WTC11 (cell line): Measurements from ENCODE around the gene ELN.

Experiments
- ATF1 ChIP-seq: sonication (generic); formaldehyde crosslinking; IDR thresholded peaks from 2 replicates; pipeline ENCODE4 v1.8.1; 2023; ENCODE audit warnings: mild to moderate bottlenecking, moderate library complexity, missing genetic modification reagents
- FOXK1 ChIP-seq: sonication (generic); formaldehyde crosslinking; IDR thresholded peaks from 2 replicates; pipeline ENCODE4 v1.8.0; 2022; ENCODE audit warnings: mild to moderate bottlenecking, moderate library complexity, missing genetic modification reagents
- GABPB1 ChIP-seq: sonication (generic); formaldehyde crosslinking; IDR thresholded peaks from 2 replicates; pipeline ENCODE4 v1.8.1; 2023; ENCODE audit warnings: mild to moderate bottlenecking, missing genetic modification reagents
- IRF2 ChIP-seq: sonication (generic); formaldehyde crosslinking; IDR thresholded peaks from 2 replicates; pipeline ENCODE4 v1.8.0; 2022; ENCODE audit warnings: low read depth, missing genetic modification reagents, borderline replicate concordance
- KAT7 ChIP-seq: sonication (generic); formaldehyde crosslinking; IDR thresholded peaks from 2 replicates; pipeline ENCODE4 v1.8.1; 2023; ENCODE audit warnings: missing genetic modification reagents, mild to moderate bottlenecking, borderline replicate concordance
- NR2C2 ChIP-seq: sonication (generic); formaldehyde crosslinking; IDR thresholded peaks from 2 replicates; pipeline ENCODE4 v1.8.0; 2022; ENCODE audit warnings: mild to moderate bottlenecking, missing genetic modification reagents
- NR3C1 ChIP-seq: sonication (generic); formaldehyde crosslinking; conservative IDR thresholded peaks from 2 replicates; pipeline ENCODE4 v1.8.1; 2023; ENCODE audit warnings: low read depth, mild to moderate bottlenecking, missing genetic modification reagents
- SP1 ChIP-seq: sonication (generic); formaldehyde crosslinking; conservative IDR thresholded peaks from 2 replicates; pipeline ENCODE4 v1.8.1; 2022; ENCODE audit warnings: missing genetic modification reagents
- ZNF423 ChIP-seq: fragments of 250-450 bp; sonication (Bioruptor Pico); IDR thresholded peaks from 2 replicates; pipeline ENCODE4 v2.1.2; 2022; ENCODE audit warnings: mild to moderate bottlenecking, moderate library complexity
- TF ChIP-seq, protein P1 (sequence below): fragments of 200-600 bp; IDR thresholded peaks from 2 replicates; pipeline ENCODE4 v1.8.0; 2022; ENCODE audit warnings: antibody characterized with exemption
- TF ChIP-seq, protein P2 (sequence below): sonication (generic); formaldehyde crosslinking; IDR thresholded peaks from 2 replicates; pipeline ENCODE4 v1.8.0; 2022; ENCODE audit warnings: mild to moderate bottlenecking, missing genetic modification reagents
- TF ChIP-seq, protein P3 (sequence below): sonication (generic); formaldehyde crosslinking; IDR thresholded peaks from 2 replicates; pipeline ENCODE4 v1.8.1; 2022; ENCODE audit warnings: mild to moderate bottlenecking, missing genetic modification reagents, moderate library complexity, borderline replicate concordance
- TF ChIP-seq, protein P4 (sequence below): sonication (generic); formaldehyde crosslinking; IDR thresholded peaks from 2 replicates; pipeline ENCODE4 v1.8.1; 2022; ENCODE audit warnings: missing genetic modification reagents, borderline replicate concordance

DNA sequence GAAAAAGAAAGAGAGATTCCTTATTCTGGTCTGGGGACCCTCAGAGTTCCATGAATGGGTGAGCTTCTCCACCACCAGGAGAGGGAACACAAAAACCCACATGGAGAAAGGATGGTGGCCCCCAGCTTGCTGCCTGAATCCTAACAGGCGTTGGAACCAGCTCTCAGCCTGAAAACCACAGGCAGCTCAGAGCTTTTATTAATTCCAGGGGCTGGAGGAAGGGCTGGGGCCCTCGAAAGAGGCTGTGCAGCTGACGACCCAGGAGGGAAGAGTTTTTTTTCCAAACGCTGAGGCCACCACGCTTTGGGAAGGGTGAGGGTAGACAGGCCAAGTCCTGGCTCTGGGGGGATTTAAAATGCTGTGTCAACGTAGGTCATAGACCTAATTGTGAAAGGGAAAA, 10.8 kb upstream of the ELN start:
- TF ChIP-seq, protein P1, sequence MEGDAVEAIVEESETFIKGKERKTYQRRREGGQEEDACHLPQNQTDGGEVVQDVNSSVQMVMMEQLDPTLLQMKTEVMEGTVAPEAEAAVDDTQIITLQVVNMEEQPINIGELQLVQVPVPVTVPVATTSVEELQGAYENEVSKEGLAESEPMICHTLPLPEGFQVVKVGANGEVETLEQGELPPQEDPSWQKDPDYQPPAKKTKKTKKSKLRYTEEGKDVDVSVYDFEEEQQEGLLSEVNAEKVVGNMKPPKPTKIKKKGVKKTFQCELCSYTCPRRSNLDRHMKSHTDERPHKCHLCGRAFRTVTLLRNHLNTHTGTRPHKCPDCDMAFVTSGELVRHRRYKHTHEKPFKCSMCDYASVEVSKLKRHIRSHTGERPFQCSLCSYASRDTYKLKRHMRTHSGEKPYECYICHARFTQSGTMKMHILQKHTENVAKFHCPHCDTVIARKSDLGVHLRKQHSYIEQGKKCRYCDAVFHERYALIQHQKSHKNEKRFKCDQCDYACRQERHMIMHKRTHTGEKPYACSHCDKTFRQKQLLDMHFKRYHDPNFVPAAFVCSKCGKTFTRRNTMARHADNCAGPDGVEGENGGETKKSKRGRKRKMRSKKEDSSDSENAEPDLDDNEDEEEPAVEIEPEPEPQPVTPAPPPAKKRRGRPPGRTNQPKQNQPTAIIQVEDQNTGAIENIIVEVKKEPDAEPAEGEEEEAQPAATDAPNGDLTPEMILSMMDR: no peak
- TF ChIP-seq IRF2 (no peak), SP1 (CRISPR knock-in tag) (no peak), NR2C2 (CRISPR knock-in tag) (no peak), GABPB1 (no peak), KAT7 (CRISPR knock-in tag) (no peak), ATF1 (no peak), FOXK1 (CRISPR knock-in tag) (no peak), NR3C1 (CRISPR knock-in tag) (no peak), ZNF423 (CRISPR knock-in tag) (no peak)
- TF ChIP-seq, protein P2, sequence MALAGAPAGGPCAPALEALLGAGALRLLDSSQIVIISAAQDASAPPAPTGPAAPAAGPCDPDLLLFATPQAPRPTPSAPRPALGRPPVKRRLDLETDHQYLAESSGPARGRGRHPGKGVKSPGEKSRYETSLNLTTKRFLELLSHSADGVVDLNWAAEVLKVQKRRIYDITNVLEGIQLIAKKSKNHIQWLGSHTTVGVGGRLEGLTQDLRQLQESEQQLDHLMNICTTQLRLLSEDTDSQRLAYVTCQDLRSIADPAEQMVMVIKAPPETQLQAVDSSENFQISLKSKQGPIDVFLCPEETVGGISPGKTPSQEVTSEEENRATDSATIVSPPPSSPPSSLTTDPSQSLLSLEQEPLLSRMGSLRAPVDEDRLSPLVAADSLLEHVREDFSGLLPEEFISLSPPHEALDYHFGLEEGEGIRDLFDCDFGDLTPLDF (CRISPR knock-in tag): no peak
- TF ChIP-seq, protein P3, sequence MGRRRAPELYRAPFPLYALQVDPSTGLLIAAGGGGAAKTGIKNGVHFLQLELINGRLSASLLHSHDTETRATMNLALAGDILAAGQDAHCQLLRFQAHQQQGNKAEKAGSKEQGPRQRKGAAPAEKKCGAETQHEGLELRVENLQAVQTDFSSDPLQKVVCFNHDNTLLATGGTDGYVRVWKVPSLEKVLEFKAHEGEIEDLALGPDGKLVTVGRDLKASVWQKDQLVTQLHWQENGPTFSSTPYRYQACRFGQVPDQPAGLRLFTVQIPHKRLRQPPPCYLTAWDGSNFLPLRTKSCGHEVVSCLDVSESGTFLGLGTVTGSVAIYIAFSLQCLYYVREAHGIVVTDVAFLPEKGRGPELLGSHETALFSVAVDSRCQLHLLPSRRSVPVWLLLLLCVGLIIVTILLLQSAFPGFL (CRISPR knock-in tag): no peak
- TF ChIP-seq, protein P4, sequence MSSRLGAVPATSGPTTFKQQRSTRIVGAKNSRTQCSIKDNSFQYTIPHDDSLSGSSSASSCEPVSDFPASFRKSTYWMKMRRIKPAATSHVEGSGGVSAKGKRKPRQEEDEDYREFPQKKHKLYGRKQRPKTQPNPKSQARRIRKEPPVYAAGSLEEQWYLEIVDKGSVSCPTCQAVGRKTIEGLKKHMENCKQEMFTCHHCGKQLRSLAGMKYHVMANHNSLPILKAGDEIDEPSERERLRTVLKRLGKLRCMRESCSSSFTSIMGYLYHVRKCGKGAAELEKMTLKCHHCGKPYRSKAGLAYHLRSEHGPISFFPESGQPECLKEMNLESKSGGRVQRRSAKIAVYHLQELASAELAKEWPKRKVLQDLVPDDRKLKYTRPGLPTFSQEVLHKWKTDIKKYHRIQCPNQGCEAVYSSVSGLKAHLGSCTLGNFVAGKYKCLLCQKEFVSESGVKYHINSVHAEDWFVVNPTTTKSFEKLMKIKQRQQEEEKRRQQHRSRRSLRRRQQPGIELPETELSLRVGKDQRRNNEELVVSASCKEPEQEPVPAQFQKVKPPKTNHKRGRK (CRISPR knock-in tag): no peak
